Vagina (tissue), 2 donors: ENCODE measurements around the gene PLEKHM3. TPM values are rescaled to one million over a fixed set of nuclear protein-coding genes. Genes with fewer than 3 reads are reported as not detected.

Experiments
- DNase-seq, 2 donors: peaks; one replicate each; pipeline ENCODE4 v3.0.0-alpha.2; 2017; ENCODE audit errors: extremely low spot score in 2 of 2
- H3K27ac ChIP-seq: fragments of 200-600 bp; sonication (generic); one replicate; pipeline ENCODE4 v1.5.1; 2019
- H3K27me3 ChIP-seq: fragments of 200-600 bp; sonication (generic); one replicate; pipeline ENCODE4 v1.5.1; 2019
- H3K36me3 ChIP-seq, 2 donors: fragments of 200-600 bp; sonication (generic); one replicate each; pipeline ENCODE4 v1.5.1; 2017 to 2019
- H3K4me1 ChIP-seq: fragments of 200-600 bp; sonication (generic); one replicate; pipeline ENCODE4 v1.5.1; 2019
- H3K4me3 ChIP-seq, 2 donors: fragments of 200-600 bp; sonication (generic); 1 replicate in 1 of 2; 2 replicates in 1 of 2; pipeline ENCODE4 v1.5.1; 2016 to 2019
- H3K9me3 ChIP-seq: fragments of 200-600 bp; sonication (generic); one replicate; pipeline ENCODE4 v1.5.1; 2019
- CTCF ChIP-seq, 3 experiments: fragments of 450-650 bp in 2 of 3; fragments of 200-600 bp in 1 of 3; sonication (generic) in 1 of 3; IDR thresholded peaks; one replicate each; pipeline ENCODE4 v1.5.1; 2017 to 2019; ENCODE audit warnings: antibody characterized with exemption in 3 of 3, mild to moderate bottlenecking in 2 of 3, moderate library complexity in 2 of 3
- POLR2A ChIP-seq, 2 donors: fragments of 450-650 bp; IDR thresholded peaks; one replicate each; pipeline ENCODE4 v1.6.1; 2017; ENCODE audit warnings: antibody characterized with exemption in 2 of 2, mild to moderate bottlenecking in 2 of 2, moderate library complexity in 2 of 2
- POLR2AphosphoS5 ChIP-seq, 2 donors: sonication (generic); formaldehyde crosslinking; IDR thresholded peaks; one replicate each; pipeline ENCODE4 v1.9.0; 2017; ENCODE audit warnings: antibody characterized with exemption in 2 of 2, mild to moderate bottlenecking in 2 of 2, low read depth in 1 of 2; ENCODE audit not compliant: insufficient read depth in 1 of 2
- intact Hi-C: fragments of 100-400 bp; cut with DNase I; formaldehyde crosslinking; loops from one replicate; pipeline ENCODE4 v1.15.1; 2023
- total RNA-seq: library from RNA; depleted of rRNA; stranded (reverse); fragments of >200 nt; gene quantifications from one replicate; pipeline ENCODE4 v1.2.3, GENCODE V29; 2016

The PLEKHM3 gene
- total RNA-seq, 1 donor from 2014 or later, result 21.4 TPM

GRCh38 chr2:207887500-207887899, 137.8 kb downstream of the PLEKHM3 start:
- Histone ChIP-seq H3K36me3 (no peaks in the 10 kb centered on the region), H3K27ac (no peak overlapping the region), H3K9me3 (no peaks in the 10 kb centered on the region), H3K4me1 (peaks cover 5% of the 10 kb centered on the region), H3K4me3 (no peak overlapping the region), H3K27me3 (no peaks in the 10 kb centered on the region)
- no peak for DNase-seq
- intact Hi-C loops, result no loop called here
- TF ChIP-seq CTCF (IDR thresholded peaks at IDR 0.05), result no peak
- TF ChIP-seq POLR2A (IDR thresholded peaks at IDR 0.05), result no peak
- TF ChIP-seq POLR2AphosphoS5 (IDR thresholded peaks at IDR 0.05; ENCODE audit: insufficient read depth in 1 of 2, low read depth in 1 of 2), result no peak

GRCh38 chr2:207885010-207885409, 140.3 kb downstream of the PLEKHM3 start:
- intact Hi-C loops, result no loop called here
- TF ChIP-seq CTCF (IDR thresholded peaks at IDR 0.05) (no peak), POLR2AphosphoS5 (IDR thresholded peaks at IDR 0.05; ENCODE audit: insufficient read depth in 1 of 2, low read depth in 1 of 2) (no peak), POLR2A (IDR thresholded peaks at IDR 0.05) (no peak)
- Histone ChIP-seq H3K9me3 (no peaks in the 10 kb centered on the region), H3K27ac (no peak overlapping the region), H3K4me3 (no peak overlapping the region), H3K4me1 (no peaks in the 10 kb centered on the region), H3K27me3 (no peaks in the 10 kb centered on the region), H3K36me3 (no peaks in the 10 kb centered on the region)
- no peak for DNase-seq

GRCh38 chr2:207884127-207884526, 141.2 kb downstream of the PLEKHM3 start:
- H3K4me1 ChIP-seq, result no peaks in the 10 kb centered on the region
- H3K27me3 ChIP-seq, result no peaks in the 10 kb centered on the region
- no peak overlapping the region for H3K4me3 ChIP-seq
- H3K27ac ChIP-seq, result no peak overlapping the region
- no peak for DNase-seq
- TF ChIP-seq CTCF (IDR thresholded peaks at IDR 0.05) (no peak), POLR2A (IDR thresholded peaks at IDR 0.05) (no peak), POLR2AphosphoS5 (IDR thresholded peaks at IDR 0.05; ENCODE audit: insufficient read depth in 1 of 2, low read depth in 1 of 2) (no peak)
- intact Hi-C loops, result no loop called here
- H3K9me3 ChIP-seq, result no peaks in the 10 kb centered on the region
- H3K36me3 ChIP-seq, result no peaks in the 10 kb centered on the region

GRCh38 chr2:207883002-207883780, 142.1 kb downstream of the PLEKHM3 start:
- H3K9me3 ChIP-seq, result no peaks in the 10 kb centered on the region
- H3K4me3 ChIP-seq, result no peak overlapping the region
- no peaks in the 10 kb centered on the region for H3K36me3 ChIP-seq
- H3K4me1 ChIP-seq, result no peaks in the 10 kb centered on the region
- no peak for DNase-seq
- no peak overlapping the region for H3K27ac ChIP-seq
- H3K27me3 ChIP-seq, result no peaks in the 10 kb centered on the region
- intact Hi-C loops, result no loop called here
- TF ChIP-seq POLR2A (IDR thresholded peaks at IDR 0.05) (no peak), POLR2AphosphoS5 (IDR thresholded peaks at IDR 0.05; ENCODE audit: insufficient read depth in 1 of 2, low read depth in 1 of 2) (no peak), CTCF (IDR thresholded peaks at IDR 0.05) (no peak)

GRCh38 chr2:207881902-207882301, 143.4 kb downstream of the PLEKHM3 start:
- Histone ChIP-seq H3K27ac (no peak overlapping the region), H3K36me3 (no peaks in the 10 kb centered on the region), H3K27me3 (no peaks in the 10 kb centered on the region), H3K4me1 (no peaks in the 10 kb centered on the region), H3K9me3 (no peaks in the 10 kb centered on the region), H3K4me3 (no peak overlapping the region)
- TF ChIP-seq POLR2A (IDR thresholded peaks at IDR 0.05) (no peak), CTCF (IDR thresholded peaks at IDR 0.05) (no peak), POLR2AphosphoS5 (IDR thresholded peaks at IDR 0.05; ENCODE audit: insufficient read depth in 1 of 2, low read depth in 1 of 2) (no peak)
- intact Hi-C loops, result no loop called here
- no peak for DNase-seq
